GM19351 (cell line): ENCODE results near the gene GLYAT.
"Not testable (repeated sequence)": the region's sequence is repeated elsewhere in the genome, so short reads cannot be mapped to it uniquely, and the experiment has no call there.

Experiments used
- ATAC-seq: cut with Tn5 transposase; IDR thresholded peaks from one replicate; pipeline ENCODE4 v1.9.1; 2021; ENCODE audit warnings: mild to moderate bottlenecking, moderate library complexity; ENCODE audit not compliant: unreplicated experiment

GLYAT gene

DNA sequence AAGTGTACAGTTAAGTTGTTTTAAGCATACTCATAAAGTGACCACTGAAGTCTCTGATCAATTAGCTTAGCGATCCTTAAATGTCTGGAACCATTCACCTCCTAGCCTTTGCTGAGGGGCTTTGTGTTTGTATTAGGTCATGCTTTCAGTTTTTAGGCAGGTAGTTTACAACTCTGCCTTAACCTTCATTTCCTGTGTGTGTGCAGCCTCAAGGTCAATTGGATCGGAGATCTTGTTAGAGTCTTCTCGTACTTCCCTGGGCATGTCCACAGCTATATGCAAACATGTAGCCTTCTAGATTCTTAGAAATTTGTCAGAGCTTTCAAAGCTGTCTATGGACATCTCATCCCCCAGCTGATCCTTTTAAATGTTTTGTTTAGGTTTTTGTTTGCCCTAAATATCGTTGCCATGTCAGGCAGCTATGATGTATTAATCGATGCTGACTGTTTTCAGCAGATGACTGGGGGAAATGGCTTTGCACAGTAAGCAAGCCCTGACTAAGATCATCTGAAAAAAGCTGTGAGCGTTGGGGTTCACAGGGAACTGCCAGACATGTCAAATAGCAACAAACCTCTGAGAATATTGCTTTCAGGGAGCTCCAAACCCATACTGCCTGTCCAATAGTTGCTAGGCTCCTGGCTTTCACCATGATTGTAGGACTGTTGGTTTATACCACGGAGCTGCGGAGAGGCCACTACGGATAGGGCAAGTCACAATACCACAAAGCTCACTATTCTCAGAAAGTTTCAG, 45.6 kb downstream of the GLYAT start:
- ATAC-seq = no peak

GRCh38 chr11:58682660-58683059, 49.1 kb downstream of the GLYAT start:
- ATAC-seq = not testable (repeated sequence)

GRCh38 chr11:58677536-58677935, 54.2 kb downstream of the GLYAT start:
- ATAC-seq = not testable (repeated sequence)

DNA sequence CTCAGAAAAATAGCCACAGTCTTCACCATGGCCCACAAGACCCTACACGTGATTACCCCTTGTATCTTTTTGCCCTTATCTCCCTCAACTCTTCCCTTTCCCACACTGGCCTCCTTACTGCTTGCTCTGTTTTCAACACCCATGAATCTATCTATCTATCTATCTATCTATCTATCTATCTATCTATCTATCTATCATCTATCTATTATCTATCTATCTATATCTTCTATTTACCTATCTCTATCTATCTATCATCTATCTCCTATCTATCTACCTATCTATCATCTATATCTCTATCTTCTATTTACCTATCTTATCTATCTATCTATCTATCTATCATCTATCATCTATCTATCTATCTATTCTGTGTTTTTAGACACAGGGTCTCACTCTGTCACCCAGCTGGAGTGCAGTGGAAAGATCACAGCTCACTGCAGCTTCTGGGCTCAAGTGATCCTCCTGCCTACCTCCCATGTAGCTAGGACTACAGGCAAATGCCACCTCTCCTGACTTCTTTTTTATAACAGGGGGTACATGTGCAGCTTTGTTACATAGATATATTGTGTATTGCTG, 55.1 kb downstream of the GLYAT start:
- ATAC-seq = no peak

GRCh38 chr11:58675334-58676155, 56.2 kb downstream of the GLYAT start:
- peak; percentile 89 for ATAC-seq

- no peak for ATAC-seq
Measured at GRCh38 chr11:58674609-58675008, 57.1 kb downstream of the GLYAT start.

DNA sequence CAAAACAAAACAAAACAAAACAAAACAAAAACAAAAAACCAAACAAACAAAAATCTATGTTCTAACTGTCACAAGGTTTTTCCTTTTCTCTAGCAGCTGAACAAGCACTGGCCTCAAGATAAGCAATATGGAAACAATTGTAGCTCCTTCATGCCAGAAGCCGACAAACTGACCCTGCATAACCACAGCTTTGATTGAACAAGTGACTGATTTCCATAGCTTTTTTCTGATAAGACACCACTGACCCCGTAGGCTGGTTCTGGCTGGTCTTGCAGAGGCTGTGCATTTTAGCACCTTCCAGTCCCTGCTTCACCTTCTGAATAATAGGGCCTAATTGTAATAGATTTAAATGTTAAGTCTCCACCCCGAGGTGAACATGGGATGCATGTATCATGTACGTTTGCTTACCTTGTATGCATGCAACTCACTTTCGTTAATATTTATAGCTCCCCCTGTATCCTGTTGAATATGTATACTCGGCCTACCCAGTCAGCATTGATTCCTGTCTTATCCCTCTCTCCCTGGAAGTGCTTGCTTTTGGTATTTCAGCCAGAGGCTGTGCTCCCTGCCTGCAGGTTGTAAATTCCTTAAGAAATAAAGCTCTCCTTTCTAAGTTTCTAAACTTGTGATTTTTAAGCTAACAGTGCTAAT, 59.6 kb downstream of the GLYAT start:
- no peak for ATAC-seq

GRCh38 chr11:58659910-58660570, 71.7 kb downstream of the GLYAT start:
- no peak for ATAC-seq

- no peak for ATAC-seq
Measured at GRCh38 chr11:58659404-58659803, 72.3 kb downstream of the GLYAT start.
